Suppressor macrophage treated with lipopolysaccharide for 1 hour (primary cell): Measurements from ENCODE around the gene VSIG10.
A peak's percentile ranks its signal among the peaks of the same experiment; 100 is the strongest.

Experiments used
- DNase-seq, 3 donors: peaks; one replicate each; pipeline ENCODE4 v3.0.0-alpha.2; 2020 to 2022

VSIG10 gene

DNA sequence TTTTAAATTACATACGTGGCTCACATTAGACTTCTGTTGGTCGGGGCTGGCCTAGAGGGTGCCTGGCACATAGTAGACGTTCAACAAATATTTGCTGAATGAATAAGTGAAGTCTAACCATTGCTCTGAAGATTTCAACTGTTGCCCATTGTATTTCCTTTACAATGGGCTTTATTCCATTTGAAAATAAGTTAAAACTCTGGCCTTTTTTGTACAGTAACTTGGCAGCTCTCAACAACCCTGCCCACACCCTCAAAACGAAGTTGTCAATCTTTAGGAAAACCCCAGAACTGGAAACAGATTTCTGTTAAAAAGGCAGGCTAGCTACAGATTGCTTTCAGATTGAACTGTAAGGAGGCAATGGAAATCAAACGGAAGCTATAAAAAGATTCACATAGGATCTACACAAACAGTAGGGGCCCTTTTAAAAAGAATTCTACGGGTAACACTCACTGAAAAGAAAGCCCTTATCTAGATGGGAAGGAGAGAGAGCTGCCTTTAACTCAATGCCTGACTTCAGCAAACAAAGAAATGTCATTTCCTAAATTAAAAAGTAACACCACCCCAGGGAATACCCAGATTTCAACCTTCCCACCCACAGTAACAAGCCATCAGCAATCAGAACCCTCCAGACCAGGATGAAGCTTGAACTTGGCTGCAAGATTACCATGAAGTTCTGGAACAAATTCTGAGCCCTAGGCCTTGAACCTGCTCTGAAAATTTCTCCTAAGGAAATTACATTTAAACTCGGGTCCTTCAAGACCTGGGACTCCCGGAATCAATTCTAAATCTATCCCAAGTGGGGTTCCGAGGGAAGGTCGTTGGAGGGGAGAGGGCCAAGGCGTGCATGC, 44.2 kb downstream of the VSIG10 start:
- DNase-seq, result peak; percentile 78 to 85 (median 84)

DNA sequence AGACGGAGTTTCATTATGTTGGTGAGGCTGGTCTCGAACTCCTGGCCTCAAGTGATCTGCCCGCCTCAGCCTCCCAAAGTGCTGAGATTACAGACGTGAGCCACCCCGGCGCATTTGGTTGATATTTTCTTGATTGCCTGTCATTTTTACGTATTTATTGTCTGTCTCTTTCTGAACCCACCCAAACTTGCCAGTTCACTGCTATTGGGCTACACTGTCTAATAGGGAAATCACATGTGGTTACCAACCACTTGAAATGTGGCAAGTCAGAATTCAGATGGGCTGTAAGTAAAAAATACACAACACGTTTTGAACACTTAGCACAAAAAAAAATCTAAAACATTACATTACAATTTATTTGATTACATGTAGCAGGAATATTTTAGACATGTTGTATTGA, 44.9 kb downstream of the VSIG10 start:
- DNase-seq, result no peak

DNA sequence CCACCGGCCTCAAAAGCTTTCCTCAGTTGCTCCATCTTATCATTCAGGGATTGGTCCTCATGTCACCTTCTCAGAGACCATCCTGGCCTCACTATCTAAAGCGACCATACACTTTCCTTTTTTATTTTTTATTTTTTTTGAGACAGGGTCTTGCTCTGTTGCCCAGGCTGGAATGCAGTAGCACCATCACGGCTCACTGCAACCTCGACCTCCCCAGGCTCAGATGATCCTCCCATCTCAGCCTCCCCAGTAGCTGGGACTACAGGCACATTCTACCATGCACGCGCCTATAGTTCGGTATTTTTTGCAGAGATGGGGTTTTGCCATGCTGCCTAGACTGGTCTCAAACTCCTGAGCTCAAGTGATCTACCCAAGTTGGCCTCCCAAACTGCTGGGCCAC, 45.6 kb downstream of the VSIG10 start:
- no peak for DNase-seq

DNA sequence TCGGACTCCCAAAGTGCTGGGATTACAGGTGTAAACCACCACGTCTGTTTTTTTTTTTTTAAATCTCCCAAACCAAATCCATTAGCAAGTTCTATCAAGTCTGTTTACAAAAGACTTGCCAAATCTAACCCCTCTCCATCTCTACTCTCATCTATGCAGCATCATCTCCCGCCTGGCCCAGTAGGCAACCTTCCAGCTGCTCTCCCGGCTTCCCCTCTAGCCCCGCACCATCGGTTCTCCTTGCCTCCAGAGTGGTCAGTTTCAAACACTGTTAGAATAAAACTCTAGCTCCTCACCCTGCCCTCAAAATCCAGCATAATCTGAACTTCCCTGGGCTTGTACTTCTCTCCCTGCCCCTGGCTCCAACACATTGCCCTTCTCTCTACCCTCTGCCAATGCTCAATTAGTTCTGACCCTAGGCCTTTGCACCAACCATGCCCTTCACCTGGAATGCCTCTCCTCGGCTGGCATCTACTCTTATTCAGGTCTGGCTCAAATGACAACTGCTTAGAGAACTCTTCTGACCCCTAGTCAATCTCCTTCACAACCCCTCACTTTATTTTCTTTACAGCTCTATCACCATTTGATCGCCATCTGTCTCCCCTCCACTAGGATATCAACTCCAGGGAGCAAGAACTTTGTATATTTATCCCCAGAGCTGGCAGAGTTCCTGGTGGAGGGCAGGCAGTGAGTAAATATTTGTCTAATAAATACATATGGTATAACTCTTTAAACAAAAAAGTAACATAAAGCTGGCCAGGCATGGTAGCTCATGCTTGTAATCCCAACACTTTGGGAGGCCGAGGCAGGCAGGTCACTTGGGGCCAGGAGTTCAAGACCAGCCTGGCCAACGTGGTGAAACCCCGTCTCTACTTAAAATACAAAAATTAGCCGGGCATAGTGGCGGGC, 47.7 kb downstream of the VSIG10 start:
- DNase-seq, result no peak

DNA sequence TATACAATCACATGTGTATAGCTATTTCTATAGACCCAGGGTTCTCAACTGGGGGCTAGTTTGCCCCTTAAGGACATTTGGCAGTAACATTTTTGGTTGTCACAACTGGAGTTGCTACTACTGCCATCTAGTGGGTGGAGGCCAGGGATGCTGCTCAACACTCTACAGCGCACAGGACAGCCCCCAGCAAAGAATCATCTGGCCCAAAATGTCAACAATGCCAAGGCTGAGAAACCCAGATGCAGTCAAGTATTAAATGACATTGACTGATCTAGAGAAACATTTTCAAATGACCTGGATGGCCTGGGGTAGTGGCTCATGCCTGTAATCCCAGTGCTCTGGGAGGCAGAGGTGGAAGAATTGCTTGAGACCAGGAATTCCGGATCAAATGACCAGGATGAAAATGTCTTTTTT, 48.7 kb downstream of the VSIG10 start:
- peak; percentile 66 to 72 (median 67) for DNase-seq

DNA sequence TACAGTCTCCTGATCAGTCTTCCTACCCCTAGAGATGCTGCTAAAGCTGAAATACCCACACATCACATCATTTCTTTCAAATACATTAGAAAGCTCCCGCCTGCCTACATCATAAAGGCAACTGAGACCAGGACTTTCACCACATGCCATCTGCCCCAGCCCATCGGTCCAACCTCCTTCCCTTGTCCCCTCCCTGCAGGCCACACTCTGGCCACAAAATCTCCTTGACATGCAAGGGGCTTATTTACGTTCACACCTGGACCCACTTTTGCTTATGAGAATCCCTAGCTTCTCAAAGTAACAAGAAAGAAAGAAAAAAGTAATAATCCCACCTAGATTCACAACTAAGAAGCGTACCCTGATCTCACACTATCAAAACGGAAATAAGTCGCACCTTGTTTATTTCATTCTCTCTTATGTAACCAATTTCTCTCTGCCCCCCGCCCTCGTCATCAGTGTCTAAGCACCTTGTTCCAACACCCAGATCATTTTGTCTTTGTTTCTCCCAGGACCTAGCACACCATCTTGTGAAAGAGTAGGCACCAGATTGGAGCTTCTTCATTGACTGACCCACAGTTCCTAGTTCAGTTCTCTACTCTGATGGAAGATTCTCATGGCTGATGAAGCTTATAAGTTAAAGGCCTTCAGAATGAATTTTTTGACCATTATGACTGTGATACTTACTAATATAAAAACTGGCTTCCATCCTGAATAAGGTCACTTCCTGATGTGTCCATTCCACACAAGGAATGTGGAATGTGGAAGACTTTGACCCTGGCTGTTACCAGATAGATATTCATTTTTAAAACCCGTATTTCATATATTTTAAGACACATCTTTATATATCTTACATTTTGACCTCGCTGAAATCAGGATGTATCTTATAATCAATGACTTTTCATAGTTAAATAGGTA, 50.5 kb downstream of the VSIG10 start:
- DNase-seq, result no peak

DNA sequence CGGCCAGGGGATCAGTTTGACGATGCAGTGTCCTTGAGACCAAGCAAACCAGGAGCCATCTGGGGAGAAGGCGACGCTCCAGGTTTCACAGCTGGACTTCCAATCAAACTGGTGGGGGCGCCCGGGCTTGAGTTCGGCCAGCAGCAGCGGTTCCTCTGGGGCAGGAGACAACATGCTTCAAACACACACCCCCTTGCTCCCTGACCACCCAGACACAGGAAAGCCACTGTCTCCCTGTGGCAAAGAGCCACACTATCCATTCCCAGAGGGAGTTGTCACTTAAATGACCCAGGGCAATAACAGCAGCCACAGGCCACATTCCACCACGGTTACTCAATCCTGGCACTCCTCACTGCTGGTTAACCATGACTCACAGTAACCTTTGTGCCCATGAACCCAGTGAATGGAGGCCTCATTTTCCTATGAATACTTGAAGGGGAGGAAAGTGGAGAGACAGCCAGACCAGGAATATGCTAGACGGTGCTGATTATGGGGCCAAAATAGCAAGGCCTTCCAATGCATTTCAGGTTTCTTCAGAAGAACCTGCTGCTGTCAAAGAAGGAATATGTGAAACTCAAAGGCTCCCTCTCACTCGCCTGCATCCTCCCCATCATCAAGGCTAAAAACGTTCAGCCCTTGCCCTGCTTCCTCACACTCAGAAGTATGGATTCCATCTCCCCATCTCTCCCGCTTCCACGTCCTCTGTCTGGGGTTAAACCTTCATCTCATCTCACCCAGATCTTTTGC, 51.3 kb downstream of the VSIG10 start:
- DNase-seq, result peak; percentile 53 to 65 (median 61)

DNA sequence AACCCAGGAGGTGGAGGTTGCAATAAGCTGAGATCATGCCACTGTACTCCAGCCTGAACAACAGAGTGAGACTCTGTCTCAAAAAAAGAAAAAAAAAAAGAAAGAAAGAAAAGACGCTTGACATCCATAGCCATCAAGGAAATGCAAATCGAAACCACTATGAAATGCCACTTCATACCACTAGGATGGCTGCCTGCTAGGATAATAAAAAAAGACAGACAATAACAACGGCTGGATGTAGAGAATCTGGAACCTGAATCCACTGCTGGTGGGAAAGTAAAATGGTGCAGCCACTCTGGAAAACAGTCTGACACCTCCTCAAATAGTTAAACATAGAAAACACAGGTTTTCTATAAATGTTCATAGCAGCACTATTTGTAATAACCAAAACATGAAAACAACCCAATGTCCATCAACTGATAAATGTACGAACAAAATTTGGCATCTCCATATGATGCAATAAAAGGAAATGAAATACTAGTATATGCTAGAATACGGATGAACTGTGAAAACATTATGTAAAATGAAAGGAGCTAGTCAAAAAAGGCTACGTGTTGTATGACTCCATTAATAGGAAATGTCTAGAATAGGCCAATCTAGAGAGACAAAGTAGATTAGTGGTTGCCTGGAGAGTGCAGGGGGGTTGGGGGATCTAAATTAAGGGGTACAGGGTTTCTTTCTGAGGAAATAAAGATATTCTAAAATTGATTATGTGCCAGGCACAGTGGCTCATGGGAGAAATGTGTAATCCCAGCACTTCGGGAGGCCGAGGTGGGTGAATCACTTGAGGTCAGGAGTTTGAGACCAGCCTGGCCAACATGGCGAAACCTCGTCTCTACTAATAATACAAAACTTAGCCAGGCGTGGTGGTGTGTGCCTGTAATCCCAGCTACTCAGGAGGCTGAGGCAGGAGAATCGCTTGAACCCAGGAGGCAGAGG, 52.6 kb downstream of the VSIG10 start:
- DNase-seq, result no peak

DNA sequence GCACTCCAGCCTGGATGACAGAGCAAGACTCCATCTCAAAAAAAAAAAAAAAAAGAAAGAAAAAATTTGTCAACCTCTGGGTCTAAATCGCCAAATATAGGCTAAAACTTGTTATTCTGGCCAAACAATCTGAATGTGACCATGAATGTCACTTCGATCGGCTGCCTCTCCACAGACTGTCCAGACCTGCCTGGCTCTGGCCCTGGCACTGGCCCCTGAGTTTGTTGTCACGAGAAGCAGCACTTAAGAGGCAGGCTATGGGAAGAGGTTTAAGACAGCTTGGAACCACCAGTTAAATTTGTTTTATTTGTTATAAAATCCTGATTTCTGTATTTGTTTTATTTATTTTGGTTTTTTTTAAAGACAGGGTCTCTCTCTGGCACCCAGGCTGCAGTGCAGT, 57.4 kb downstream of the VSIG10 start:
- DNase-seq, result no peak

DNA sequence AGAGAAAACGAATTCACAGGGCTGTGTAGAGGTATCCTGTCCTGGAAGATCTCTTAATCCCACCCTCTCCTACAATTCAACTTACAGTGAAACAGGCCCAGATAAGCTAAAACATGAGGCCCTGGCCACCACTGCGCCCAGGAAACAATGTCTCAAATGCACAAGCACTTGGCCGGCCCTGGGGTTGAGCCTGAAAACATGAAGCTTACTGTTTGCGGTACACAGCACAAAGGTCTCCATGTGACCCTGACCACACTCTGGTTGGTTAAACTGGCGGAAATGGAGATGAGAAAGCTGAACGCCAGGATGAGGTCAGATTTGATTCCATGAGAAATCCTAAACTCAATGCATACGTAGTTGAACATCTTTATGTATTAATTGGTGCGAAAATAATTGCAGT, 59.2 kb downstream of the VSIG10 start:
- DNase-seq, result no peak

DNA sequence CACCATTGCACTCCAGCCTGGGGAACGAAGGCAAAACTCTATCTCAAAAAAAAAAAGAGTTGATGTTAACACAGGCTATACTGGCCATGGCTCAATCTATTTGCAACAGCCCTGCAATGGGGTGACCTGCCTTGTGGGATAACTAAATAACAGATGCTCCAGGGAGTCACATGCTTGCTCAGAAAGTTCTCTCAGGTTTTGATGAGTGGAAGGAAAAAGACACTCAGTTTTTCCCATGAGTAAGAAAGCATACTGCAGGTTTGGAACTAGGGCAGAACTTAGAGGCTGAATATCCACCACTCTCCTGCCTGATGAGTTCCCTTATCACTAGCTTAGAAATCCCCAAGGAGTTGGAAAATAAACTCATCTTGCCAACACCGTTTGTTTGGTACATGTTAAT, 59.7 kb downstream of the VSIG10 start:
- no peak for DNase-seq

DNA sequence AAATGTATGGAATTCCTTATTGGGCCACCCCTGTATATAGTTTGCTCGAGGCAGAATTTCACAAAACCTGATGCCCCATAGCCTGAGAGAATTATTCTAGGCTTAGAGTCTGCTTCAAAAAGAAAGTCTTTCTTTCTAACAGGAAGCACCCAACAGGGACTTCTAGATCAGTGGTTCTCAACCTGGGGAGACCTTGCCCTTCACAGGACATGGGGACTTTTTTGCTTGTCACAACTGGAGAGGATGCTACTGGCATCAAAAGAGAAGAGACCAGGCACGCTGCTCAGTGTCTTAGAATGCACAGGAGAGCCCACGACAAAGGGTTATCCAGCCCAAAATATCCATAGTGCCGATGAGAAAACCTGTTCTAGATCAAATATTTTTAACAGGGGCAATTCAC, 61.7 kb downstream of the VSIG10 start:
- no peak for DNase-seq

DNA sequence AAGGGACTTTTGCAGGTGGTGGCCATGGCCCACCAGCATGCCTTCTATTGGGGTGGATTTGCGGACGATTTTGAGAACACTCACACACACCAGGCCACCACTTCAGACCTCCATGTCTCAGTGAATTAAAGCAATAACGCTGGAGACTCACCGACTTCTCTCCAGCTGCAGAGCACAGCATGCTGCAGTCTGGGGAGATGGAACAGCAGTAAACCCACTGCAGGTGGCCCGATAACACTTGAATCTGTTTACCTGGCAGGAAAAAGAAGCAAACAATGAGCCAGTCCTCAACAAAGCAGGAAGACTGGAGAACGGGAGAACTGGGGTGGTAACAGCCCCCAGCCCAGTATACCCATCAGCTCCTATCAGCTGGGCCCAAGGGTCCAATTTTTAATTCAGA, 65.7 kb downstream of the VSIG10 start:
- DNase-seq, result no peak

DNA sequence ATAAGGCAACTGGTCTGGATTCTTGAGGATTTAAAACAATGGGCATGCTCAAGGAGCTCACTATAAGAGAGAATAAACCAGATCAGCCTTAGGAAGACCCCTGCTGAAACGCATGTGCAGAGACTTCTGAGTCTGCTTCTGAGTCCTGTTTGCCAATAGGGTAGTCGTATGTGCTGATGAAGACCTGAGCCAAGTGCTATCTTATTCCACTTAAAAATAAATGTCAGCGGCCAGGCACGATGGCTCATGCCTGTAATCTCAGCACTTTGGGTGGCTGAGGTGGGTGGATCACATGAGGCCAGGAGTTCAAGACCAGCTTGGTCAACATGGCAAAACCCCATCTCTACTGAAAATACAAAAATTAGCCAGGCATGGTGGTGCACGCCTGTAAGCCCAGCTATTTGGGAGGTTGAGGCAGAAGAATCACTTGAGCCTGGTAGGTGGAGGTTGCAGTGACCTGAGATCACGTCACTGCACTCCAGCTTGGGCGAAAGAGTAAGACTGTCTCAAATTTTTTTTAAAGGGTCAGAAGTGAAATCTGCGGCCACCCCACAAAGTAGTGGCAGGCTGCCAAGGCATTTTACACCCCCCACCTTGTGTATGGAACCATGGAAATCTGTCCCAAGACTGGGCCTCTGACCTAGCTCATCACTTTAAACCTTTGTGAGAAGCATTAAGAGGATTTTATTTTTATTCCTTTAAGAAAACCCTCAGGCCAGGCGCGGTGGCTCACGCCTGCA, 67.0 kb downstream of the VSIG10 start:
- no peak for DNase-seq

DNA sequence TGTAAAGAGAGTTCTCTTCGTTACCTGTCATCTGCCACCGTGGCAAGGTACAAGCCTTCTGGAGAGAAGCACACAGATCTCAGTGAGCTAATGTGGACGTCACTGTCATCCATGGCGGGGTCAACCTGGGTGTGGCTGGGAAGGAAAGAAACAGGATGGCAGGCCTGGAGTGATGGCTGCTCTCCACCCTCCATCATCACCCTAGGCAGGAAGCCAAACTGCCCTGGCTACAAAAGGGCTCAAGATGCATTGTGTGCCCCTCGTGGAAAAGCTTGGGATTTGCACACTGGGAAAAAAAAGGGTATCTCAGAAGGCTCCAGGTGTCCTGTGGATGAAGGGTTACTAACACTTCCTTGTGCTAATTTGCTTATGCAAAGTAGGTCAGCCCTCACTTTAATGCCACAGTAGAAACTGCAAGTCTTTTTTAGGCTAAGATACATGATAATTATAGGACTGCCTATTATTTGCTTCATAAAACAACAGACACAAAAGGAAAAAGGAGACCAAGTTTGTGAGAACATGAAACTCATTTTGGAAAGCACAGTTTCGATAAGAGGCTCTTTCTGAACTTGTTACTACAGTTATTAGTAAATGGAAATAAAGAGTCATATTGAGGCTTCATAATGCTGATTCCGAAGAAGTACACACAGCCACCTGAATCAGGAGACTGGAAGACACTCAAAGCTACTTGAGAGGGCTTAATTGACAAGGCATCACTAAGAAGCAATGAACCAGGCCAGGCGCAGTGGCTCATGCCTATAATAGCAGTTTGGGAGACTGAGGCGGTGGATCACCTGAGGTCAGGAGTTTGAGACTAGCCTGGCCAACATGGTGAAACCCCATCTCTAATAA, 68.4 kb downstream of the VSIG10 start:
- no peak for DNase-seq

DNA sequence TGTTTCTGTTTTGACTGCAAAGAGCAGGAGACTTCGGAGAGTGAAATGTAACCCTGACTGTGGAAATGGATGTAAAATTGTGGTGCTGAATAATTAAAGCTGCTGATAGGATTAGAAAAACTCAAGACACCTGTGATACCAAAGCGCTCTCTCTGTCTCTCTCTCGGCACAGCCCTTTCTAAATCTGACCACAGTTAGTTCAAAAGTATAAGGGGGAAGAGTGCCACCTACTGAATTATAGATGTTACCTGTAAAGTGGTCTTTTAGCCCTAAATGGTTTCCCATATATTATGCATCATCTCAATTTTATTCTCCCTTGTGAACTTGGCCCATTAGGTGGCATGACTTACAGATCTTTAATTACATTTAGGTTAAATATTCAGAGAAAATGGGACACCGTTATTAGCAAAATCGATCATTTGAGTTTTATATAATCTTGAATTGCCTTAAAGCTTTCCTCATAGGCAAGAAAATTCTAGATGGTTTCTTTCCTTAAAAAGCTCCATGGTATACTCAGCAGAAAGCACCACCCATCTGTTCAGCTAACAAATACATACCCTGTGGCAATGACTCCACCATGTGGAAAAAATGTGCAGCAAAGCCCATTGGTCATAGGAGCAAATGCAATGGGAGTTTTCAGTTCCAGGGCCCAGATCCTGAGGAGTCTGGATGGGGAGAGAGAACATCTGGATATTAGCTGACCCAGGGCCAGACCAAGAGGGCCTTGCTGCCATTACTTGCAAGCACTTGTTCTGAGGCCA, 69.2 kb downstream of the VSIG10 start:
- DNase-seq, result no peak

DNA sequence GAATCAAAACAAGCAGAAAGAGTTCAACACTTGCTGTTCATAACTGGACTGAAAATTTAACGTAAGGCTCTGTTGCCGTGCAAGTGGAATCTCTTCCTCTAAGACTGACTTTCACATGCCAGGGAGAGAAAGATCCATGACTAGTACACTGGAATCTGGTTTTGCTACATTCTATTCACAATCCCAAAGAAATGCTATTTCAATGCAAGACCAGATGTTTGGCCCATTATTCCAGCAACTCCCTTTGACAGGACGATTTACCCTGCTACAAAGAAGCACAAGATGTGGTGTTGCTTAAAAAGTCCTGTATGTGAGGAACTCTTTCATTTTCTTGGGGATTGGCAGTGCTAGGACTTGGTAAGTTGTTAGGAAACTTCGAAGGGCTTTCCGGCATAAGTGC, 69.9 kb downstream of the VSIG10 start:
- DNase-seq, result no peak

DNA sequence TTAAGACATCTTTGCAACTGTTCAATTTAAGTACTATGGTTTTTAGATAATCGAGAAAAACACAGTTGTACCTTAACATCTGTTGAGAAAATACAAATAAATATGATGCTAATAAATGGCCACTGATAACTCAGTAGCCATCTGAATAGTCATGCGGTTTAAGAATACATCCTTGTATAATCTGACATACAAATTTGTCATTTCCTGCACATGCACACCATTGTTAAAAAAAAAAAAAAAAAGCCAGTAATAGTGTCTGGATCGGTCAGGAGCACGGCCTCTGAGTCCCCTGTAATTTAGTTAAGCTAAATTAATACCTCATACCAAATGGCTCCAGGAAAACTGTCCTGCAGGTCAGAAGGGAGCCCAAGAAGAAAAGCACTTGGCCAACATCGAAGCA, 70.5 kb downstream of the VSIG10 start:
- no peak for DNase-seq
